Right atrium auricular region (tissue), 2 donors: ENCODE data around the gene RAB5IF. TPM values are rescaled to one million over a fixed set of nuclear protein-coding genes. Genes with fewer than 3 reads are reported as not detected.

Experiments used
- DNase-seq: peaks from one replicate; pipeline ENCODE4 v3.0.0-alpha.2; 2019; ENCODE audit warnings: low spot score
- H3K27ac ChIP-seq, 2 donors: fragments of 200-600 bp; sonication (generic); 1 replicate in 1 of 2; 2 replicates in 1 of 2; pipeline ENCODE4 v1.5.1; 2016 to 2019
- H3K27me3 ChIP-seq, 2 donors: fragments of 200-600 bp; sonication (generic); one replicate each; pipeline versions ENCODE4 v1.5.1 to v1.6.0; 2017 to 2019
- H3K36me3 ChIP-seq: fragments of 200-600 bp; sonication (generic); one replicate; pipeline ENCODE4 v1.5.1; 2016
- H3K4me1 ChIP-seq, 2 donors: fragments of 200-600 bp; sonication (generic); one replicate each; pipeline versions ENCODE4 v1.5.1 to v1.6.0; 2017 to 2019
- H3K4me3 ChIP-seq, 2 donors: fragments of 200-600 bp; sonication (generic); 1 replicate in 1 of 2; 2 replicates in 1 of 2; pipeline ENCODE4 v1.5.1; 2017 to 2019; ENCODE audit warnings: mild to moderate bottlenecking in 1 of 2, moderate library complexity in 1 of 2
- H3K9me3 ChIP-seq, 2 donors: fragments of 200-600 bp; sonication (generic); one replicate each; pipeline ENCODE4 v1.5.1; 2019
- CTCF ChIP-seq, 2 donors: fragments of 200-600 bp; sonication (generic); IDR thresholded peaks; one replicate each; pipeline ENCODE4 v1.5.1; 2019; ENCODE audit warnings: antibody characterized with exemption in 2 of 2
- total RNA-seq, 2 donors: library from RNA; depleted of rRNA; stranded (reverse); fragments of >200 nt; gene quantifications; one replicate each; pipeline ENCODE4 v1.1.0, GENCODE V29; 2016

The RAB5IF gene
- total RNA-seq, 2 donors from 2014 or later: 70.9 to 83.0 TPM

GRCh38 chr20:36574366-36575135 is 31.0 kb upstream of the RAB5IF start:
- TF ChIP-seq CTCF (IDR thresholded peaks at IDR 0.05): no peak
- peak; percentile 72 for DNase-seq
- Histone ChIP-seq H3K27ac (peak overlapping the region; percentile 91 to 94), H3K4me1 (peaks cover 0 to 33% of the 10 kb centered on the region in 2 donors), H3K36me3 (peaks cover 12% of the 10 kb centered on the region), H3K4me3 (peak overlapping the region; percentile 88 to 91), H3K27me3 (no peaks in the 10 kb centered on the region), H3K9me3 (no peaks in the 10 kb centered on the region)

GRCh38 chr20:36576081-36576445 is 29.5 kb upstream of the RAB5IF start:
- Histone ChIP-seq H3K27me3 (no peaks in the 10 kb centered on the region), H3K36me3 (peaks cover 26% of the 10 kb centered on the region), H3K27ac (peak overlapping the region in 1 of 2 donors; percentile 94), H3K4me3 (no peak overlapping the region), H3K9me3 (no peaks in the 10 kb centered on the region), H3K4me1 (peaks cover 0 to 33% of the 10 kb centered on the region in 2 donors)
- TF ChIP-seq CTCF (IDR thresholded peaks at IDR 0.05): no peak
- DNase-seq: no peak

- no peak for DNase-seq
- no peak overlapping the region for H3K27ac ChIP-seq
- H3K36me3 ChIP-seq: peaks cover 46% of the 10 kb centered on the region
Measured at GRCh38 chr20:36578356-36579041, 27.1 kb upstream of the RAB5IF start.

GRCh38 chr20:36579996-36580545 is 25.5 kb upstream of the RAB5IF start:
- Histone ChIP-seq H3K9me3 (no peaks in the 10 kb centered on the region), H3K36me3 (peaks cover 46% of the 10 kb centered on the region), H3K4me3 (no peak overlapping the region), H3K27ac (no peak overlapping the region), H3K4me1 (peaks cover 0 to 13% of the 10 kb centered on the region in 2 donors), H3K27me3 (no peaks in the 10 kb centered on the region)
- TF ChIP-seq CTCF (IDR thresholded peaks at IDR 0.05): no peak
- DNase-seq: no peak

More at GRCh38 chr20:36578356-36579041, 27.1 kb upstream of the RAB5IF start:
- no peak for TF ChIP-seq CTCF (IDR thresholded peaks at IDR 0.05)
- Histone ChIP-seq H3K9me3 (no peaks in the 10 kb centered on the region), H3K4me1 (peaks cover 0 to 20% of the 10 kb centered on the region in 2 donors), H3K27me3 (no peaks in the 10 kb centered on the region), H3K4me3 (no peak overlapping the region)

GRCh38 chr20:36582322-36582721 is 23.3 kb upstream of the RAB5IF start:
- DNase-seq: no peak
- peaks cover 46% of the 10 kb centered on the region for H3K36me3 ChIP-seq
- no peak overlapping the region for H3K4me3 ChIP-seq
- TF ChIP-seq CTCF (IDR thresholded peaks at IDR 0.05): no peak
- no peaks in the 10 kb centered on the region for H3K4me1 ChIP-seq
- H3K27me3 ChIP-seq: no peaks in the 10 kb centered on the region
- H3K27ac ChIP-seq: no peak overlapping the region
- H3K9me3 ChIP-seq: no peaks in the 10 kb centered on the region
